Epithelial cell of esophagus (primary cell): ENCODE data around the gene ITGA8.

ENCODE experiments used
- DNase-seq: peaks from one replicate; pipeline ENCODE4 v3.0.0; 2010; ENCODE audit warnings: low read depth
- H3K4me3 ChIP-seq: 2 replicates; pipeline ENCODE4 v1.5.1; 2011; ENCODE audit warnings: mild to moderate bottlenecking, low read length, control low read depth
- CTCF ChIP-seq: IDR thresholded peaks from 2 replicates; pipeline ENCODE4 v1.5.1; 2011; ENCODE audit warnings: low read depth, mild to moderate bottlenecking, low read length, control low read depth, inconsistent platforms; ENCODE audit not compliant: insufficient read depth; ENCODE audit errors: missing control alignments

ITGA8 gene

DNA sequence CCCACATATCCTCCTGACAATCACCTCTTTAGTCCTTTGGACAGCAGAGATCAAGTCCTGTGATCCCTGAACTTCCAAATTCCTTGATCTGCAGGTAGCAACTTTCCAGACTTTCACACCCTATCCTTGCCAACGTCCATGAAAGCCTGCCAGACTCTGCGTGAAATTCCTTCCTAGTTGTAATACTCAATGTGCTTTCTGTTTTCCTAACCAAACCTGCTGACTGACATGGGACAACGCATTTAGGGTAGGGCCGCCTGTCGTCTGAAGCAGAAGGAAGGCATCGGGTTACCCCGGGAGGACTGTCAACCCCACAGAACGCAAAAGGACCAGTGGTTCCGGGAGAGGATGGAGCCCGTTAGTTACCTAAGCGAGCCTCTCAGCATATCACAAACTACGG lies 23.9 kb downstream of the ITGA8 start:
- H3K4me3 ChIP-seq: no peak overlapping the region
- TF ChIP-seq CTCF: no peak
- DNase-seq: no peak

DNA sequence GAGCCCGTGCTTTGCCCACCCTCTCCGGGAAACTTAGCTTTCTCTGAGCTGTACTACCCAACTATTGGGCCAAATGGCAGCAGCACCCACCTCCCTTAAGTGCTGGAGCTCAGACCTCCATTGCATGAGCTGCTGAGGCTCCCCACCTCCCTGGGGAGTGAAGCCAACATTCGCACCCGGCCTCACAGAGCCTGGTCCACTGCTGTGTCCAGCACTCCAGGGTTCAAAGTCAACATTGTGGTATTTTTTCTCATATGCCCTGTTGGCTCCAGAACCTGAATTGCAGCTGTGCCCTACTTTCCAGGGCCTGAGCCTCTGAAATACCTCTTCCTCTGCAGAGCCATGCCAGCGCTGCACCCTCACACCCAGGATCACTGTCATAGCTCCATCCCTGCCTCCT lies 29.7 kb downstream of the ITGA8 start:
- no peak for DNase-seq
- no peak for TF ChIP-seq CTCF
- no peak overlapping the region for H3K4me3 ChIP-seq

GRCh38 chr10:15684768-15685167 lies 35.0 kb downstream of the ITGA8 start:
- no peak for DNase-seq
- no peak for TF ChIP-seq CTCF
- no peak overlapping the region for H3K4me3 ChIP-seq

DNA sequence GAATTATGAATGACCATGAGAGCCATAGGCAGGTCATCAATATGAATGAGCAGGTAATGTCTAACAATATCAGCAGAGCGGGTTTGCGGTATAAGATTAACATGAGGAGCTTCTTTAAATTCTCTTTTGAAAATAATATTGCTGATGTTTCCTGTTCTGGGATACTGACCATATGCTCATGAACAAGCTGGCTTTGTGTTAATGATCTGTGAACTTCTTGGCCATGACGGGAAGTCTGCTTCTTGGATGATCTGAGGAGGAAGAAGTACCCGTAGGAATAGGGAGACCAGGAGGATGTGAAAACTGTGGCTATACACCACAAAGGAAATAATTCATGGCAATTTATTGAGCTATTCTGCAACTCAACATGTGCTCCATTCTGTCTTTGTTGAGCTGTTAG lies 38.6 kb downstream of the ITGA8 start:
- no peak for DNase-seq
- no peak for TF ChIP-seq CTCF
- H3K4me3 ChIP-seq: no peak overlapping the region

DNA sequence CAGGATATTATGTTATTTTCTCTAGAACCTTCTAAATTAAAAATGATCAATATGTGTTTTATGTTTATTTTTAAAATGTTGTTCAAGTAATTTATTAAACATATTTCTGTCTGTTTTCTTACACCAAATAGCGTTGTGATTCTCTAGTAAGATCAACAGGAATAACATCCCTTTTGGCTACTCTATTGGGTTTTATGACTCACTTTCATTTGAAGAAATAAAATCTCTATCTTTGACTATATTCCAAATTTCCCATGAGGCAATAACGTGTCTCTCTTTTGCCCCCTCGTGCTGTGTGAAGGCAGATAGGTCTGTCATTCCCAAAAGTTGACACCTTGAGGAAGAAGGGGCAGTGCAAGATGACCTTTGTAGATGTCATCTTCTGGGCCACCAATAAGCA lies 40.9 kb downstream of the ITGA8 start:
- DNase-seq: no peak
- no peak for TF ChIP-seq CTCF
- no peak overlapping the region for H3K4me3 ChIP-seq

DNA sequence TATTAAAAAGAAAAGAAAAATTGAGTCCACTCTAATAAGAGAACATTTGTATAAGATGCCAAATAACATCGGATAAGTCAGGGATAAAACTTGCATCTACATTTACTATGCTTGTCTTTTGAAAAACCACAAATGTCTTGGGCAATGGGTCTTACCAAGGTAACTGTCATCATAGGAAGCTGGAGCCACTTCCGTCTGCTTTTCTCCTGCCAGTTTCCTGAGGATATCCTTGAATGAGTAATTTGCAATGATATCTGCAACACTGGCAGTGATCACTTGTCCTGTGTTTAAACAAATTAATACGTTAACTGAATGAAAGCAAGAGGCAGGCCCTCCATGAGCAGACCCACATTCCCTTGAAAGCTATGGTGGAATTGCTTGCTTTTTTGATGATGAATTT lies 47.3 kb downstream of the ITGA8 start:
- no peak overlapping the region for H3K4me3 ChIP-seq
- TF ChIP-seq CTCF: no peak
- no peak for DNase-seq

- no peak for DNase-seq
- no peak overlapping the region for H3K4me3 ChIP-seq
- TF ChIP-seq CTCF: no peak
Observed at GRCh38 chr10:15670880-15671279, 48.8 kb downstream of the ITGA8 start.
